H1 (cell line): ENCODE results near the gene FGF14. TPM values are rescaled to one million over a fixed set of nuclear protein-coding genes. Genes with fewer than 3 reads are reported as not detected.

Experiments
- CTCF ChIA-PET: fragments of 300-600 bp; sonication (Branson Sonifier 250); formaldehyde crosslinking; loops from one replicate; lab custom pipeline; 2021; ENCODE audit not compliant: partially characterized antibody; lab: Charles Lee
- POLR2A ChIA-PET: fragments of 300-600 bp; sonication (Branson Sonifier 250); formaldehyde crosslinking; loops from one replicate; lab custom pipeline; 2021; ENCODE audit warnings: inconsistent platforms; ENCODE audit not compliant: partially characterized antibody; lab: Charles Lee
- DNase-seq, 2 experiments: peaks; one replicate each; pipeline versions ENCODE4 v3.0.0 to v3.0.0-alpha.2; 2010 to 2022; ENCODE audit warnings: low spot score in 2 of 2, low read depth in 1 of 2, mixed read lengths in 1 of 2
- FAIRE-seq: peaks from 2 replicates; lab custom pipeline; 2011; peaks lifted over from hg19 to GRCh38; lab: Jason Lieb, UNC
- H2AFZ ChIP-seq: 2 replicates; pipeline ENCODE4 v1.8.1; 2012; ENCODE audit warnings: low read length, inconsistent platforms
- H2AK5ac ChIP-seq: 2 replicates; pipeline ENCODE4 v1.6.1; 2013; ENCODE audit warnings: low read depth, low read length
- H2BK120ac ChIP-seq: replicated peaks from 2 replicates; pipeline ENCODE3; 2013; ENCODE audit warnings: low read depth, low read length, inconsistent platforms
- H2BK12ac ChIP-seq: 2 replicates; pipeline ENCODE4 v1.6.1; 2013; ENCODE audit warnings: low read depth, low read length
- H2BK15ac ChIP-seq: 2 replicates; pipeline ENCODE4 v1.6.1; 2013; ENCODE audit warnings: low read length
- H2BK20ac ChIP-seq: 2 replicates; pipeline ENCODE4 v1.6.1; 2013; ENCODE audit warnings: low read length
- H2BK5ac ChIP-seq: 2 replicates; pipeline ENCODE4 v1.6.1; 2013; ENCODE audit warnings: low read depth, low read length
- H3K14ac ChIP-seq: 2 replicates; pipeline ENCODE4 v1.6.1; 2013; ENCODE audit warnings: inconsistent platforms; ENCODE audit not compliant: insufficient read length
- H3K18ac ChIP-seq: 2 replicates; pipeline ENCODE4 v1.6.1; 2013; ENCODE audit warnings: low read length; ENCODE audit errors: extremely low read depth
- H3K23ac ChIP-seq: 2 replicates; pipeline ENCODE4 v1.6.1; 2013; ENCODE audit warnings: inconsistent platforms; ENCODE audit not compliant: insufficient read length
- H3K23me2 ChIP-seq: 2 replicates; pipeline ENCODE4 v1.6.1; 2013; ENCODE audit warnings: low read depth, low read length
- H3K27ac ChIP-seq: 2 replicates; pipeline ENCODE4 v1.6.1; 2011; ENCODE audit warnings: low read depth, low read length, inconsistent platforms
- H3K27me3 ChIP-seq, 4 experiments: replicated peaks in 1 of 4; 1 replicate in 1 of 4; 2 replicates in 3 of 4; pipeline versions ENCODE4 v1.6.1 to v1.8.1; 2011 to 2013; ENCODE audit warnings: low read length in 3 of 4, mild to moderate bottlenecking in 3 of 4, inconsistent platforms in 2 of 4, mixed read lengths in 2 of 4, moderate library complexity in 1 of 4; ENCODE audit not compliant: control insufficient read depth in 3 of 4, insufficient read depth in 3 of 4; ENCODE audit errors: extremely low read depth in 1 of 4
- H3K36me3 ChIP-seq, 4 experiments: 2 replicates each; pipeline versions ENCODE4 v1.6.1 to v1.8.1; 2011 to 2013; ENCODE audit warnings: mild to moderate bottlenecking in 4 of 4, low read length in 3 of 4, moderate library complexity in 2 of 4, control low read depth in 1 of 4, inconsistent platforms in 1 of 4; ENCODE audit not compliant: insufficient read depth in 4 of 4, control insufficient read depth in 2 of 4
- H3K4ac ChIP-seq: replicated peaks from 2 replicates; pipeline ENCODE3; 2013; ENCODE audit warnings: low read length, low read depth, mixed read lengths, inconsistent platforms; ENCODE audit not compliant: insufficient read length
- H3K4me1 ChIP-seq, 4 experiments: replicated peaks in 1 of 4; 1 replicate in 1 of 4; 2 replicates in 3 of 4; pipeline versions ENCODE4 v1.6.1 to v1.8.1; 2011 to 2013; ENCODE audit warnings: low read length in 3 of 4, inconsistent platforms in 2 of 4, mixed read lengths in 1 of 4; ENCODE audit not compliant: insufficient read depth in 4 of 4, control insufficient read depth in 3 of 4
- H3K4me2 ChIP-seq, 2 experiments: 2 replicates each; pipeline versions ENCODE4 v1.6.1 to v1.8.1; 2011 to 2013; ENCODE audit warnings: low read depth in 2 of 2, low read length in 2 of 2, control low read depth in 1 of 2, inconsistent platforms in 1 of 2, mild to moderate bottlenecking in 1 of 2; ENCODE audit not compliant: insufficient read depth in 1 of 2
- H3K4me3 ChIP-seq, 4 experiments: fragments of 200-600, 300-600 bp in 1 of 4; sonication (generic), shearing (Covaris generic), sonication (Bioruptor Twin) in 1 of 4; 2 replicates each; pipeline versions ENCODE4 v1.5.1 to v1.8.1; 2011 to 2016; ENCODE audit warnings: low read length in 4 of 4, low read depth in 3 of 4, control low read depth in 2 of 4, inconsistent platforms in 2 of 4, mild to moderate bottlenecking in 2 of 4, mixed read lengths in 1 of 4, moderate library complexity in 1 of 4; ENCODE audit not compliant: insufficient read depth in 2 of 4; ENCODE audit errors: extremely low read depth in 1 of 4
- H3K56ac ChIP-seq: replicated peaks from 2 replicates; pipeline ENCODE3; 2013; ENCODE audit warnings: low read depth, mild to moderate bottlenecking, mixed read lengths, low read length, inconsistent platforms; ENCODE audit not compliant: insufficient read length
- H3K79me1 ChIP-seq: 2 replicates; pipeline ENCODE4 v1.6.1; 2013; ENCODE audit warnings: low read depth, low read length, control low read depth
- H3K79me2 ChIP-seq, 2 experiments: 2 replicates each; pipeline versions ENCODE4 v1.6.1 to v1.8.1; 2012 to 2013; ENCODE audit warnings: low read length in 2 of 2, mild to moderate bottlenecking in 2 of 2, inconsistent platforms in 1 of 2; ENCODE audit not compliant: insufficient read depth in 2 of 2, control insufficient read depth in 1 of 2
- H3K9ac ChIP-seq, 4 experiments: replicated peaks in 1 of 4; 1 replicate in 1 of 4; 2 replicates in 3 of 4; pipeline versions ENCODE4 v1.6.1 to v1.8.1; 2011 to 2013; ENCODE audit warnings: low read depth in 3 of 4, low read length in 3 of 4, control low read depth in 2 of 4, mild to moderate bottlenecking in 2 of 4, moderate library complexity in 2 of 4, inconsistent platforms in 1 of 4; ENCODE audit errors: extremely low read depth in 1 of 4
- H3K9me3 ChIP-seq, 2 experiments: 2 replicates each; pipeline versions ENCODE4 v1.6.1 to v1.8.1; 2012 to 2013; ENCODE audit warnings: mild to moderate bottlenecking in 2 of 2, moderate library complexity in 2 of 2, control low read depth in 1 of 2, inconsistent platforms in 1 of 2, low read depth in 1 of 2, low read length in 1 of 2, mixed read lengths in 1 of 2; ENCODE audit not compliant: insufficient read depth in 2 of 2
- H4K20me1 ChIP-seq, 2 experiments: replicated peaks in 1 of 2; 2 replicates each; pipeline versions ENCODE3 to v1.8.1; 2011 to 2013; ENCODE audit warnings: inconsistent platforms in 2 of 2, low read length in 2 of 2, mild to moderate bottlenecking in 1 of 2; ENCODE audit not compliant: insufficient read depth in 2 of 2, control insufficient read depth in 1 of 2
- H4K5ac ChIP-seq: 2 replicates; pipeline ENCODE4 v1.6.1; 2013; ENCODE audit warnings: low read length, low read depth, mixed read lengths, inconsistent platforms; ENCODE audit not compliant: insufficient read length
- H4K8ac ChIP-seq: 2 replicates; pipeline ENCODE4 v1.8.0; 2013; ENCODE audit warnings: mild to moderate bottlenecking, moderate library complexity, low read length, inconsistent platforms; ENCODE audit not compliant: insufficient read depth; ENCODE audit errors: extremely low read depth
- H4K91ac ChIP-seq: replicated peaks from 2 replicates; pipeline ENCODE3; 2013; ENCODE audit warnings: low read length, mixed read lengths, inconsistent platforms; ENCODE audit not compliant: insufficient read length
- ASH2L ChIP-seq: fragments of 200-600, 300-600 bp; sonication (generic); IDR thresholded peaks from one replicate; pipeline ENCODE4 v1.7.1; 2017; ENCODE audit warnings: low read length
- BACH1 ChIP-seq: IDR thresholded peaks from 2 replicates; pipeline ENCODE4 v1.6.1; 2012; ENCODE audit warnings: low read length, improper control_type of control experiment
- CHD1 ChIP-seq: IDR thresholded peaks from 2 replicates; pipeline ENCODE4 v1.6.1; 2012; ENCODE audit warnings: low read depth, low read length, improper control_type of control experiment
- GABPA ChIP-seq: IDR thresholded peaks from 2 replicates; pipeline ENCODE4 v1.6.1; 2011; ENCODE audit warnings: mild to moderate bottlenecking, low read length, moderate library complexity, borderline replicate concordance; ENCODE audit not compliant: insufficient read depth
- HDAC6 ChIP-seq: IDR thresholded peaks from one replicate; pipeline ENCODE4 v1.7.1; 2012; ENCODE audit warnings: low read depth, mild to moderate bottlenecking, inconsistent platforms, low read length, moderate library complexity
- JUN ChIP-seq: IDR thresholded peaks from 2 replicates; pipeline ENCODE4 v1.6.1; 2011; ENCODE audit warnings: low read depth, mild to moderate bottlenecking, improper control_type of control experiment, low read length
- KDM5A ChIP-seq: fragments of 200-600 bp; IDR thresholded peaks from 2 replicates; pipeline ENCODE4 v1.7.1; 2012; ENCODE audit warnings: mild to moderate bottlenecking, low read length, inconsistent platforms, mixed read lengths
- MAFK ChIP-seq: IDR thresholded peaks from 2 replicates; pipeline ENCODE4 v1.6.1; 2012; ENCODE audit warnings: low read depth, mild to moderate bottlenecking, improper control_type of control experiment, low read length
- POLR2A ChIP-seq, 2 experiments: IDR thresholded peaks; 1 replicate in 1 of 2; 2 replicates in 1 of 2; pipeline ENCODE4 v1.6.1; 2011; ENCODE audit warnings: low read depth in 2 of 2, low read length in 2 of 2, mild to moderate bottlenecking in 2 of 2; ENCODE audit errors: control extremely low read depth in 1 of 2
- POU5F1 ChIP-seq: IDR thresholded peaks from 2 replicates; pipeline ENCODE4 v1.6.1; 2011; ENCODE audit warnings: low read depth, mild to moderate bottlenecking, low read length, moderate library complexity
- SIRT6 ChIP-seq: IDR thresholded peaks from one replicate; pipeline ENCODE4 v1.7.1; 2012; ENCODE audit warnings: low read length, inconsistent platforms
- SRF ChIP-seq: IDR thresholded peaks from 2 replicates; pipeline ENCODE4 v1.6.1; 2011; ENCODE audit warnings: mild to moderate bottlenecking, low read depth, low read length, moderate library complexity
- SUZ12 ChIP-seq: fragments of 200-600 bp; sonication (generic); IDR thresholded peaks from 2 replicates; pipeline ENCODE4 v1.6.1; 2012; ENCODE audit warnings: mild to moderate bottlenecking, inconsistent platforms, low read length, moderate library complexity, mixed read lengths
- TAF1 ChIP-seq: IDR thresholded peaks from 2 replicates; pipeline ENCODE4 v1.6.1; 2011; ENCODE audit warnings: mild to moderate bottlenecking, low read depth, low read length
- TCF12 ChIP-seq: IDR thresholded peaks from 2 replicates; pipeline ENCODE4 v1.6.1; 2011; ENCODE audit warnings: low read depth, mild to moderate bottlenecking, low read length
- TEAD4 ChIP-seq: IDR thresholded peaks from 2 replicates; pipeline ENCODE4 v1.6.1; 2012; ENCODE audit warnings: low read depth, low read length, inconsistent platforms, mixed read lengths
- USF2 ChIP-seq: IDR thresholded peaks from 2 replicates; pipeline ENCODE4 v1.6.1; 2011; ENCODE audit warnings: low read length, improper control_type of control experiment
- WGBS, 2 experiments: shearing (Covaris generic) in 1 of 2; methylation state at CpG; one replicate each; pipeline versions ENCODE4 v1.1.6 to v1.1.7; 2013 to 2015; ENCODE audit warnings: low lambda C conversion rate in 2 of 2, mixed read lengths in 2 of 2, inconsistent platforms in 1 of 2, low coverage in 1 of 2, missing lambda C conversion rate in 1 of 2; ENCODE audit not compliant: insufficient replicate concordance in 2 of 2, insufficient coverage in 1 of 2, insufficient read length in 1 of 2; ENCODE audit errors: extremely low coverage in 1 of 2, missing lambda C conversion rate in 1 of 2; 5-methylcytosine and 5-hydroxymethylcytosine counted together
- polyA plus RNA-seq, 7 experiments: library from polyadenylated mRNA; depleted of rRNA in 3 of 7; stranded (reverse) in 5 of 7; unstranded in 2 of 7; fragments of >200 nt in 5 of 7; fragments of 200-250 nt in 2 of 7; gene quantifications; 1 replicate in 5 of 7; 2 replicates in 1 of 7; 4 replicates in 1 of 7; pipeline versions ENCODE4 v1.2.1 to v1.2.3, GENCODE V29; 2011 to 2013; ENCODE audit warnings: missing spikeins in 2 of 7, mixed read lengths in 2 of 7
- total RNA-seq: library from RNA; stranded (reverse); fragmentation: NEBNext Ultra II Directional; extraction: Animal tissue kit (Norgen Biotek cat#: 25700); gene quantifications from 2 replicates; pipeline ENCODE4 v1.2.1, GENCODE V29; 2021

FGF14 gene
- total and polyA plus RNA-seq, 2 of the 8 experiments (the other 6 are each of a cell fraction or from before 2014, with no cell fraction given), result 0.05 to 0.58 TPM

GRCh38 chr13:101944521-101944920 is 457.3 kb downstream of the FGF14 start:
- Histone ChIP-seq H2AFZ (no peak overlapping the region), H2BK5ac (no peak overlapping the region), H3K18ac (no peak overlapping the region), H2BK12ac (no peak overlapping the region), H3K4me1 (no peaks in the 10 kb centered on the region), H2BK20ac (no peak overlapping the region), H3K36me3 (no peaks in the 10 kb centered on the region), H3K14ac (no peak overlapping the region), H3K79me1 (no peaks in the 10 kb centered on the region), H3K79me2 (no peaks in the 10 kb centered on the region), H3K27ac (no peak overlapping the region), H3K9ac (no peak overlapping the region), H3K56ac (no peak overlapping the region), H2BK120ac (no peak overlapping the region), H2AK5ac (no peak overlapping the region), H4K20me1 (no peaks in the 10 kb centered on the region), H3K4me3 (no peak overlapping the region), H4K91ac (no peak overlapping the region), H3K4me2 (no peak overlapping the region), H2BK15ac (no peak overlapping the region), H3K9me3 (no peaks in the 10 kb centered on the region), H4K5ac (no peak overlapping the region), H3K4ac (no peak overlapping the region), H4K8ac (no peak overlapping the region), H3K27me3 (no peaks in the 10 kb centered on the region), H3K23me2 (no peaks in the 10 kb centered on the region), H3K23ac (no peak overlapping the region)
- TF ChIP-seq JUN (no peak), BACH1 (no peak), MAFK (no peak), TEAD4 (no peak), ASH2L (no peak), HDAC6 (no peak), POU5F1 (no peak), USF2 (no peak), CHD1 (no peak), GABPA (no peak), SIRT6 (no peak), POLR2A (IDR thresholded peaks at IDR 0.05; ENCODE audit: control extremely low read depth in 1 of 2, low read depth in 2 of 2, low read length in 2 of 2) (no peak), SRF (no peak), TCF12 (no peak), KDM5A (no peak), SUZ12 (no peak), TAF1 (no peak)
- DNase-seq (no peak), FAIRE-seq (no peak)
- CTCF ChIA-PET, result no interaction called here
- POLR2A ChIA-PET, result no interaction called here
- 79% methylated on average over 2 of the region's 2 CpGs; no CpG with 5 or more reads in 1 of the 2 experiments for WGBS, 2 experiments
